Immature natural killer cell (primary cell): ENCODE data around the gene PTMS. TPM values are rescaled to one million over a fixed set of nuclear protein-coding genes. Genes with fewer than 3 reads are reported as not detected.
A peak's percentile ranks its signal among the peaks of the same experiment; 100 is the strongest.
"Not testable (repeated sequence)": the region's sequence is repeated elsewhere in the genome, so short reads cannot be mapped to it uniquely, and the experiment has no call there.

Experiments
- DNase-seq, 3 donors: peaks; one replicate each; pipeline ENCODE4 v3.0.0; 2022; ENCODE audit warnings: mixed read lengths in 1 of 3
- H3K27ac Mint-ChIP-seq, 6 donors: one replicate each; pipeline ENCODE4 v1.8.0; 2020; ENCODE audit warnings: mixed read lengths in 6 of 6, mild to moderate bottlenecking in 5 of 6, inconsistent platforms in 4 of 6, moderate library complexity in 3 of 6
- H3K27me3 Mint-ChIP-seq, 3 donors: one replicate each; pipeline ENCODE4 v1.8.0; 2020 to 2021; ENCODE audit warnings: low read depth in 3 of 3, mild to moderate bottlenecking in 3 of 3, mixed read lengths in 3 of 3, moderate library complexity in 3 of 3, inconsistent platforms in 1 of 3
- H3K36me3 Mint-ChIP-seq, 3 donors: one replicate each; pipeline ENCODE4 v1.8.0; 2020; ENCODE audit warnings: mixed read lengths in 3 of 3, inconsistent platforms in 2 of 3, mild to moderate bottlenecking in 2 of 3
- H3K4me1 Mint-ChIP-seq, 2 donors: one replicate each; pipeline ENCODE4 v1.8.0; 2020; ENCODE audit warnings: inconsistent platforms in 2 of 2, mild to moderate bottlenecking in 2 of 2, mixed read lengths in 2 of 2, moderate library complexity in 1 of 2
- H3K4me3 Mint-ChIP-seq, 5 donors: one replicate each; pipeline ENCODE4 v1.8.0; 2020; ENCODE audit warnings: mild to moderate bottlenecking in 5 of 5, mixed read lengths in 5 of 5, inconsistent platforms in 3 of 5, moderate library complexity in 3 of 5
- H3K9me3 Mint-ChIP-seq, 6 donors: one replicate each; pipeline ENCODE4 v1.8.0; 2020; ENCODE audit warnings: mild to moderate bottlenecking in 6 of 6, mixed read lengths in 6 of 6, inconsistent platforms in 4 of 6, moderate library complexity in 3 of 6
- polyA plus RNA-seq, 3 donors: library from polyadenylated mRNA; unstranded; fragments of 300-500 nt; fragmentation: Illumina TruSeq; gene quantifications; one replicate each; pipeline ENCODE4 v1.2.3, GENCODE V29; 2021

PTMS gene
- polyA plus RNA-seq, 3 donors from 2014 or later: 0.40 to 8.0 (median 4.9) TPM

- not testable (repeated sequence) for DNase-seq, H3K4me3 Mint-ChIP-seq, H3K36me3 Mint-ChIP-seq, H3K27me3 Mint-ChIP-seq, H3K27ac Mint-ChIP-seq, H3K9me3 Mint-ChIP-seq, H3K4me1 Mint-ChIP-seq
These were observed 24.1 kb upstream of the PTMS start for GRCh38 chr12:6742080-6742479.

DNA sequence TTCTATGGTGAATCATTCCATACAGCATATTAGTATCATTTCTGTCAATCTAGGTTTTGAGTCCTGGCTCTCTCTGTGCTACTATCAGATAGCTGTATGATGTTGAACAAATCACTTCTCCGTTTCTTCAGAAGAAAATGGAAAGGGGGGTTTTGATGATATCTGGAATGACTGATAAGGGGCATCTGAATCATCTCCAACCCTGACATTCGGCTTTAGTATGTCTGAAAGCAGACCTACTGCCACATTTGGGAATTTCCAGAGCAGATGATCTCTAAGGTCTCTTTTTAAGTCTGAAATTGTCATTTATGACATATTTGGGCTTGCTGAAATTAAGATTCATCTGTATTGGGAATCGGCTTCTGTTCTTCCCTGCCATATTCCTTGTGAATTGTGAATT, 23.3 kb upstream of the PTMS start:
- Mint-ChIP-seq H3K9me3 (no peaks in the 10 kb centered on the region), H3K4me3 (no peak overlapping the region), H3K27ac (no peak overlapping the region), H3K36me3 (peaks cover 9 to 15% (median 9%) of the 10 kb centered on the region in 3 donors), H3K27me3 (peaks cover 0 to 2% (median 1%) of the 10 kb centered on the region in 3 donors), H3K4me1 (peaks cover 0 to 4% of the 10 kb centered on the region in 2 donors)
- no peak for DNase-seq

- H3K27me3 Mint-ChIP-seq, H3K4me3 Mint-ChIP-seq, DNase-seq, H3K27ac Mint-ChIP-seq, H3K9me3 Mint-ChIP-seq, H3K4me1 Mint-ChIP-seq: not testable (repeated sequence)
- peaks cover 13 to 20% (median 14%) of the 10 kb centered on the region in 3 donors for H3K36me3 Mint-ChIP-seq
These were observed 22.9 kb upstream of the PTMS start for GRCh38 chr12:6743300-6743699.

- Mint-ChIP-seq H3K4me1 (peaks cover 0 to 6% of the 10 kb centered on the region in 2 donors), H3K36me3 (peaks cover 19 to 33% (median 22%) of the 10 kb centered on the region in 3 donors), H3K9me3 (no peaks in the 10 kb centered on the region), H3K27me3 (peaks cover 1 to 3% (median 2%) of the 10 kb centered on the region in 3 donors), H3K4me3 (no peak overlapping the region), H3K27ac (peak overlapping the region in 4 of 6 donors; percentile 5 to 40 (median 21))
- DNase-seq: no peak
These were observed 20.2 kb upstream of the PTMS start for GRCh38 chr12:6745741-6746525.

DNA sequence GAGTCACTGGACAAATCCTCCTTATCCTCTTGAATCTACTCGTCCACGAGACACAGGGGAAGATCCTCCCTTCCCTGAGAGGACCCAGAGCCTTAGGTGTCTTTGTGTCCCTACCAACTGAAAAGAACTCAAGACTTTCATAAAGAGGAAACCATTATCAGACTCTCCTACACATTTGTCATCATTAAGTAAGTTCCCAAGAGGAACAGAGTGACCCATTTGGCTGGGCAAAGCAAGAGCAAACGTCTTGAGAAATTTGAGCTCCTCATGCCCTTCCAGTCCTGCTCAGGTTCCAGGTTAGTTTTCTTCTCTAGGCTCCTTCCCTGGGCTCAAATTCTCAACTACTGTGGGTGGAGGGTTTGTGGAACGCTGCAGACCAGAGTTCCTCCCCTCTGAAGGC, 18.9 kb upstream of the PTMS start:
- Mint-ChIP-seq H3K27ac (peak overlapping the region in 3 of 6 donors; percentile 1 to 35 (median 10)), H3K36me3 (peaks cover 21 to 34% (median 22%) of the 10 kb centered on the region in 3 donors), H3K9me3 (no peaks in the 10 kb centered on the region), H3K27me3 (peaks cover 1 to 3% (median 2%) of the 10 kb centered on the region in 3 donors), H3K4me1 (peaks cover 11 to 16% of the 10 kb centered on the region in 2 donors), H3K4me3 (no peak overlapping the region)
- no peak for DNase-seq

DNA sequence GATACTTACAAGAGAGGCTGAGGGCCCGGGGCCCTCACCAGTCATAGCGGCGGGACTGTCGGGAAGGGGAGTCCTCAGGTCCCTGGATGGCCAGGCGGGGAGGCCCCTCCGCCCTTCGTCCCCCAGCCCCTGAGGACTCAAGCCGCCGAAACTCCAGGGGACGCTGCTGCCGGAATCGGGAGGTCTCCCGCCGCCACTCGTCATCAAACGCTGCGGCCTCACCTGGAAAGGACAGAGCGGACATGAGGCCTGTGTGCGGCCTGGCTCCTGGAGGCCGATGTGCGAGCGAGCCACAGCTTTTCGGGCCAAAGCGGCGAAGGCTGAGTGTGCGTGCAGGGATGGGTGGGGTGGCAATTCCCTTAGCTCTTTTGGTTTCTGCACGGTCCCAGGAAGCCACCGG, 17.4 kb upstream of the PTMS start:
- Mint-ChIP-seq H3K27ac (peak overlapping the region in 1 of 6 donors; percentile 9), H3K27me3 (peaks cover 5 to 9% (median 7%) of the 10 kb centered on the region in 3 donors), H3K9me3 (no peaks in the 10 kb centered on the region), H3K36me3 (peaks cover 21 to 34% (median 22%) of the 10 kb centered on the region in 3 donors), H3K4me1 (peaks cover 22 to 25% of the 10 kb centered on the region in 2 donors), H3K4me3 (no peak overlapping the region)
- DNase-seq: no peak

- Mint-ChIP-seq H3K27me3 (peaks cover 5 to 13% (median 7%) of the 10 kb centered on the region in 3 donors), H3K4me1 (peaks cover 22 to 24% of the 10 kb centered on the region in 2 donors), H3K4me3 (peak overlapping the region in 2 of 5 donors; percentile 32 to 56), H3K36me3 (peaks cover 21 to 30% (median 22%) of the 10 kb centered on the region in 3 donors), H3K9me3 (no peaks in the 10 kb centered on the region), H3K27ac (peak overlapping the region in 2 of 6 donors; percentile 53 to 58)
- DNase-seq: no peak
These were observed 15.7 kb upstream of the PTMS start for GRCh38 chr12:6750506-6750905.

- DNase-seq: no peak
- Mint-ChIP-seq H3K9me3 (no peaks in the 10 kb centered on the region), H3K27ac (peak overlapping the region; percentile 92 to 96 (median 94)), H3K4me3 (peak overlapping the region; percentile 93 to 97 (median 95)), H3K27me3 (peaks cover 4 to 13% (median 7%) of the 10 kb centered on the region in 3 donors), H3K4me1 (peaks cover 22 to 24% of the 10 kb centered on the region in 2 donors), H3K36me3 (peaks cover 21 to 27% (median 22%) of the 10 kb centered on the region in 3 donors)
These were observed 14.4 kb upstream of the PTMS start for GRCh38 chr12:6751767-6752166.

GRCh38 chr12:6752167-6752920, 13.8 kb upstream of the PTMS start:
- H3K36me3 Mint-ChIP-seq: peaks cover 16 to 24% (median 19%) of the 10 kb centered on the region in 3 donors
- no peaks in the 10 kb centered on the region for H3K9me3 Mint-ChIP-seq
- peak overlapping the region; percentile 92 to 96 (median 94) for H3K27ac Mint-ChIP-seq
- peaks cover 22 to 24% of the 10 kb centered on the region in 2 donors for H3K4me1 Mint-ChIP-seq
- DNase-seq: no peak
- peak overlapping the region; percentile 93 to 97 (median 95) for H3K4me3 Mint-ChIP-seq
- peaks cover 4 to 13% (median 7%) of the 10 kb centered on the region in 3 donors for H3K27me3 Mint-ChIP-seq

DNA sequence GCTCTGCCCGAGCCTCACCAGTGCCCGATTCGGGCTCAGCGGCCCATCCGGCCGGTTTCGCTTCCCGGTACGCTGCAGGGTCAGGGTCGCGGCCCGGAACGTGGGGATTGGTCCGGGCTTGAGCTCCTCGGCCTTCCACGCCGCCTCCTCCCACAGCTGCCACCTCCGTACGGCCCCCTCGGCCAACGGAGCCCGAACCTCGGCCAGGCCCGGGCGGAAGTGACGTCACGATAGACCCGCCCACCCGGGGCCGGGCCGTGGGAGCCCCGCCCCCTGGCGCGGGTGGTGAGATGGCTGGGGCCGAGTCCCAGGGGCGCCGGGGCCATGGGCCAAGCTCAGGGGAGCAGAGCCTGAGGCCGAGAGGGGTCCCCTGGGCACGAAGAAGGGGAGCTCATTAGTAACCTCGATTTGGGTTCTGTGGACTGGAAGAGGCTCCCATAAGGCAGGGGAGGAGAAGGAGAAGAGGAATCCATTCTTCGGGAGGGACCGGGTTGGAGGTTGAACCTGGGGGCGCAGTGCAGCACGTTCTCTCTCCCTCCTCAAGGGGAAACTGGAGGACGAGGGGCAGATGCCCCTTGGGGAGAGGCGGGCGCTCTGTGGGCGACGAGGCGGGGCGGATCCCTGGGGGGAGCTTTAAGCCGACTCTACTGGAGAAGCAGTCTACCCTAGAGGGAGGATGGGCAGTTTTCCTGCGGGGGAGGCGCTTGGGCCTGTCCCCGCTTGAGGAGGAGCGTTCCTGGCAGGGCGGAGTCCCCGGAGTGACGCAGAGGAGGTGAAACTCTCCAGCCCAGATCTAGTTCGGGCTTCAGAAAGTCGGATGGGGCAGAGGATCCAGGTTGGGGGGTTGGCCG, 13.0 kb upstream of the PTMS start, which contains the start of gene MLF2:
Gene MLF2, minus strand, starts transcription at position 221 of the 851 bp plus-strand sequence. CDS start 807 bp downstream, outside the sequence.
- Mint-ChIP-seq H3K4me3 (peak within 1 kb of the TSS; percentile 93 to 97 (median 95)), H3K36me3 (peaks cover 8 to 16% (median 11%) of the 10 kb centered on the region in 3 donors), H3K9me3 (no peaks in the 10 kb centered on the region), H3K27ac (peak within 1 kb of the TSS; percentile 95 to 99 (median 97)), H3K4me1 (peaks cover 22 to 24% of the 10 kb centered on the region in 2 donors), H3K27me3 (peaks cover 4 to 12% (median 7%) of the 10 kb centered on the region in 3 donors)
- DNase-seq: peak; percentile 95 to 97 (median 96)

GRCh38 chr12:6753772-6754356, 12.3 kb upstream of the PTMS start:
- H3K36me3 Mint-ChIP-seq: peaks cover 4 to 11% (median 8%) of the 10 kb centered on the region in 3 donors
- H3K4me1 Mint-ChIP-seq: peaks cover 22 to 24% of the 10 kb centered on the region in 2 donors
- peaks cover 4 to 11% (median 5%) of the 10 kb centered on the region in 3 donors for H3K27me3 Mint-ChIP-seq
- DNase-seq: no peak
- peak overlapping the region; percentile 93 to 97 (median 95) for H3K4me3 Mint-ChIP-seq
- H3K27ac Mint-ChIP-seq: peak overlapping the region; percentile 95 to 99 (median 97)
- H3K9me3 Mint-ChIP-seq: no peaks in the 10 kb centered on the region

- Mint-ChIP-seq H3K36me3 (peaks cover 4 to 7% (median 4%) of the 10 kb centered on the region in 3 donors), H3K9me3 (no peaks in the 10 kb centered on the region), H3K4me3 (peak overlapping the region in 2 of 5 donors; percentile 9 to 51), H3K27me3 (peaks cover 4 to 11% (median 7%) of the 10 kb centered on the region in 3 donors), H3K27ac (peak overlapping the region in 5 of 6 donors; percentile 2 to 99 (median 96)), H3K4me1 (peaks cover 22 to 24% of the 10 kb centered on the region in 2 donors)
- DNase-seq: no peak
These were observed 11.8 kb upstream of the PTMS start for GRCh38 chr12:6754411-6754810.
